ENCODE results near the gene SLC9A9. TPM values are rescaled to one million over a fixed set of nuclear protein-coding genes. Genes with fewer than 3 reads are reported as not detected.
A peak's percentile ranks its signal among the peaks of the same experiment; 100 is the strongest.

Gene SLC9A9
- total and polyA plus RNA-seq, 10 of the 15 experiments (the other 5 are each of a cell fraction or from before 2014, with no cell fraction given): 3.5 to 14.2 (median 9.3) TPM

GRCh38 chr3:143535994-143536784, 312.1 kb downstream of the SLC9A9 start (continued):
- TF ChIP-seq EGR1 (IDR thresholded peaks at IDR 0.05; ENCODE audit: borderline replicate concordance in 1 of 2, low read depth in 2 of 2, low read length in 2 of 2): no peak
- TF ChIP-seq NRF1 (conservative IDR thresholded peaks at IDR 0.05; ENCODE audit: low read depth, low read length): no peak
- TF ChIP-seq MTA3 (IDR thresholded peaks at IDR 0.05; ENCODE audit: borderline replicate concordance, low read length): peak; percentile 89; the same call in 1 of the 2 replicates
- no peak for TF ChIP-seq RB1 (IDR thresholded peaks at IDR 0.05; ENCODE audit: borderline replicate concordance)
- peak; percentile 93 for TF ChIP-seq JUNB (IDR thresholded peaks at IDR 0.05)
- peak; percentile 41 for TF ChIP-seq SKIL (IDR thresholded peaks at IDR 0.05; ENCODE audit: low read depth, poor library complexity, severe bottlenecking)
- TF ChIP-seq NFXL1 (IDR thresholded peaks at IDR 0.05; ENCODE audit: borderline replicate concordance): no peak
- TF ChIP-seq POLR2A (IDR thresholded peaks at IDR 0.05; ENCODE audit: low read depth, low read length): no peak
- TF ChIP-seq PRDM15 (CRISPR knock-in tag; IDR thresholded peaks at IDR 0.05): no peak
- peak; percentile 47 for TF ChIP-seq BCL3 (IDR thresholded peaks at IDR 0.05; ENCODE audit: borderline replicate concordance, insufficient read depth, low read depth, low read length, poor library complexity, severe bottlenecking)
- TF ChIP-seq HCFC1 (IDR thresholded peaks at IDR 0.05; ENCODE audit: low read length): no peak
- TF ChIP-seq GATAD2B (conservative IDR thresholded peaks at IDR 0.05; ENCODE audit: low read depth): no peak
- TF ChIP-seq EP300 (IDR thresholded peaks at IDR 0.05; ENCODE audit: borderline replicate concordance in 1 of 2, control insufficient read depth in 1 of 2, low read depth in 2 of 2, low read length in 2 of 2): peak; percentile 56 to 76; a peak in 3 of 4 replicates
- no peak for TF ChIP-seq STAT3 (IDR thresholded peaks at IDR 0.05; ENCODE audit: low read depth, low read length)
- peak; percentile 44; the same call in 1 of the 2 replicates for TF ChIP-seq RELB (IDR thresholded peaks at IDR 0.05; ENCODE audit: low read depth)
- TF ChIP-seq DPF2 (IDR thresholded peaks at IDR 0.05): peak; percentile 49
- TF ChIP-seq USF1 (IDR thresholded peaks at IDR 0.05; ENCODE audit: borderline replicate concordance, extremely low read length, insufficient read depth, low read depth, low read length): no peak
